Osteocyte (in vitro differentiated cells): ENCODE data around the gene IRX6. TPM values are rescaled to one million over a fixed set of nuclear protein-coding genes. Genes with fewer than 3 reads are reported as not detected.

Experiments used
- DNase-seq: peaks from one replicate; pipeline ENCODE4 v3.0.0; 2021; ENCODE audit warnings: mixed read lengths; ENCODE audit not compliant: unreplicated experiment; ENCODE audit errors: extremely low spot score
- H3K27ac Mint-ChIP-seq: one replicate; pipeline ENCODE4 v1.8.0; 2021; ENCODE audit warnings: mild to moderate bottlenecking, mixed read lengths; ENCODE audit not compliant: unreplicated experiment
- H3K27me3 Mint-ChIP-seq: one replicate; pipeline ENCODE4 v1.8.0; 2021; ENCODE audit warnings: mixed read lengths; ENCODE audit not compliant: unreplicated experiment
- H3K36me3 Mint-ChIP-seq: one replicate; pipeline ENCODE4 v1.8.0; 2021; ENCODE audit warnings: mixed read lengths; ENCODE audit not compliant: unreplicated experiment
- H3K4me1 Mint-ChIP-seq: one replicate; pipeline ENCODE4 v1.8.0; 2021; ENCODE audit warnings: mixed read lengths; ENCODE audit not compliant: unreplicated experiment
- H3K4me3 Mint-ChIP-seq: one replicate; pipeline ENCODE4 v1.8.0; 2021; ENCODE audit warnings: mild to moderate bottlenecking, moderate library complexity, mixed read lengths; ENCODE audit not compliant: unreplicated experiment
- H3K9me3 Mint-ChIP-seq: one replicate; pipeline ENCODE4 v1.8.0; 2021; ENCODE audit warnings: mixed read lengths; ENCODE audit not compliant: unreplicated experiment
- CTCF ChIP-seq: fragments of 200-600 bp; sonication (generic); IDR thresholded peaks from 2 replicates; pipeline ENCODE4 v1.5.0; 2021; ENCODE audit warnings: antibody characterized with exemption, mild to moderate bottlenecking, moderate library complexity
- total RNA-seq: library from RNA; stranded (reverse); gene quantifications from 2 replicates; pipeline ENCODE4 v1.2.1, GENCODE V29; 2021

IRX6 gene
- total RNA-seq, 1 donor from 2014 or later: 0.38 TPM

GRCh38 chr16:55346475-55346874 is 22.5 kb downstream of the IRX6 start:
- TF ChIP-seq CTCF: no peak
- no peaks in the 10 kb centered on the region for H3K9me3 Mint-ChIP-seq
- no peaks in the 10 kb centered on the region for H3K36me3 Mint-ChIP-seq
- no peak overlapping the region for H3K27ac Mint-ChIP-seq
- H3K4me3 Mint-ChIP-seq: no peak overlapping the region
- no peak for DNase-seq
- peaks cover 30% of the 10 kb centered on the region for H3K27me3 Mint-ChIP-seq
- H3K4me1 Mint-ChIP-seq: no peaks in the 10 kb centered on the region

- DNase-seq: no peak
- Mint-ChIP-seq H3K4me3 (no peak overlapping the region), H3K27ac (no peak overlapping the region), H3K9me3 (no peaks in the 10 kb centered on the region), H3K4me1 (no peaks in the 10 kb centered on the region), H3K36me3 (no peaks in the 10 kb centered on the region), H3K27me3 (peaks cover 13% of the 10 kb centered on the region)
- no peak for TF ChIP-seq CTCF
These were observed 25.9 kb downstream of the IRX6 start for GRCh38 chr16:55349867-55350266.

- Mint-ChIP-seq H3K27ac (no peak overlapping the region), H3K9me3 (peaks cover 4% of the 10 kb centered on the region), H3K27me3 (peaks cover 13% of the 10 kb centered on the region), H3K4me1 (no peaks in the 10 kb centered on the region), H3K4me3 (no peak overlapping the region), H3K36me3 (no peaks in the 10 kb centered on the region)
- DNase-seq: no peak
- TF ChIP-seq CTCF: no peak
These were observed 27.0 kb downstream of the IRX6 start for GRCh38 chr16:55350984-55351383.

GRCh38 chr16:55351936-55352335 is 27.9 kb downstream of the IRX6 start:
- H3K27ac Mint-ChIP-seq: no peak overlapping the region
- TF ChIP-seq CTCF: no peak
- no peak for DNase-seq
- H3K4me3 Mint-ChIP-seq: no peak overlapping the region
- H3K27me3 Mint-ChIP-seq: peaks cover 13% of the 10 kb centered on the region
- no peaks in the 10 kb centered on the region for H3K36me3 Mint-ChIP-seq
- H3K4me1 Mint-ChIP-seq: no peaks in the 10 kb centered on the region
- H3K9me3 Mint-ChIP-seq: peaks cover 4% of the 10 kb centered on the region

GRCh38 chr16:55357241-55357640 is 33.2 kb downstream of the IRX6 start:
- H3K36me3 Mint-ChIP-seq: no peaks in the 10 kb centered on the region
- no peaks in the 10 kb centered on the region for H3K4me1 Mint-ChIP-seq
- no peak overlapping the region for H3K4me3 Mint-ChIP-seq
- H3K27ac Mint-ChIP-seq: no peak overlapping the region
- peaks cover 4% of the 10 kb centered on the region for H3K9me3 Mint-ChIP-seq
- H3K27me3 Mint-ChIP-seq: peaks cover 26% of the 10 kb centered on the region
- no peak for TF ChIP-seq CTCF
- no peak for DNase-seq
